Astrocyte of the cerebellum (primary cell): Measurements from ENCODE around the gene DCANP1.
"Not testable (repeated sequence)": the region's sequence is repeated elsewhere in the genome, so short reads cannot be mapped to it uniquely, and the experiment has no call there.

Experiments
- DNase-seq: peaks from one replicate; pipeline ENCODE4 v3.0.0-alpha.2; 2011; ENCODE audit warnings: low read depth
- H3K4me3 ChIP-seq: 2 replicates; pipeline ENCODE4 v1.5.1; 2011; ENCODE audit warnings: mild to moderate bottlenecking, low read depth, low read length, moderate library complexity
- CTCF ChIP-seq: IDR thresholded peaks from 2 replicates; pipeline ENCODE4 v1.5.1; 2012; ENCODE audit warnings: low read length, low read depth, moderate library complexity, mild to moderate bottlenecking; ENCODE audit errors: missing control alignments
- in situ Hi-C: cut with HindIII; loops from 2 replicates; pipeline ENCODE4 v1.10.0; 2017; ENCODE audit warnings: low sequenced_read_pairs

DCANP1 gene, protein sequence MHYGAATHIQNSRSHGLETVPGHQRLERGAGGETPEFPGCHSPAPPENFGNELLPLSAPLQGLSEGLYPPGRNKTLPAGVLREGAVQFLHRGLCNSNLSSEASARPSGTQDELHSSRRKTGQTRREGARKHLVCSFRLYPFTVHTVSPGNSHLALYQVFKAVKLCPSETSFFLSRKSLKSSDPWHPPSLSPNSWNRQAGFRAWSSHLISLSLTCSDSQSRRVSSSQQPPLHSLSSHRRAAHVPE

DNA sequence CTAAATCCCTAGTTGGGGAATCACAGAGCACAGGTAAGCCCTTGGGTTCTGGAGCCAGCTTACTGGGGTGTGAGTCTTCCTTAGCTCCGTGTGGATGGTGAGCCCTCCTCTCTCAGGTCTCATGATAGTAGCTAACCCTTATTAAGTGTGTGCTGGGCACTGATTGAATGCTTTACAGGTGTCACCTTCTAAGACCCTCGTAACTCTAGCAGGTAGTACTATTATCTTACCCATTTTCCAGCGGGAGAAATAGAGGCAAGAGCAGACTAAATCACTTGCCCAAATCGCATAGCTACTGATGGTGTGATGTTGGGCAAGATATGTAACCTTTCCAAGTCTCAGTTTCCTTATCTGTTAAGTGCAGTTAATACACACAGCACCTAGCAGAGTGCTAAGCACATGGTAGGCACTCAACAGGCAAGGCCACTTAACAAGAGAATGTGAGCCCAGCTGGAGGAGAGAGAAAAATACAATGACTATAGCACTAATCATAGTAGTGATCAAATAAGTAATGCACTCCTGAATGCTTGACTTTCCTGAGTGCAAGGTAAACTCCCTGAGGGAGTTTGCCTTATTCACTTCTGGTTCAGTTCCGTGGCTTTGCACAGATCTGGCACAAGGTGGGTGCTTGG lies at the start of gene DCANP1:
TSS of gene DCANP1 (minus strand) at position 51 of the 632 bp plus-strand sequence. CDS start 240 bp downstream, outside the sequence.
- H3K4me3 ChIP-seq, result no peak within 1 kb of the TSS
- TF ChIP-seq CTCF, result no peak
- in situ Hi-C loops, result no loop called here
- no peak for DNase-seq

DNA sequence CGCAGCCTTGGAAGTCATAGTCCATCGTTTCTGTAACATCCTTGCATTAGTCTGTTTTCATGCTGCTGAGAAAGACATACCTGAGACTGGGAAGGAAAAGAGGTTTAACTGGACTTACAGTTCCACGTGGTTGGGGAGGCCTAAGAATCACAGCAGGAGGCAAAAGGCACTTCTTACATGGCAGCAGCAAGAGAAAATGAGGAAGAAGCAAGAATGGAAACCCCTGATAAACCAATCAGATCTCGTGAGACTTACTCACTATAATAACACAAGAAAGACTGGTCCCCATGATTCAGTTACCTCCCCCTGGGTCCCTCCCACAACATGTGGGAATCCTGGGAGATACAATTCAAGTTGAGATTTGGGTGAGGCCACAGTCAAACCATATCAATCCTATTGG lies 48.4 kb upstream of the DCANP1 start:
- DNase-seq, H3K4me3 ChIP-seq, in situ Hi-C loops: not testable (repeated sequence)

- no peak for DNase-seq
- in situ Hi-C loops, result no loop called here
- no peak for TF ChIP-seq CTCF
- no peak overlapping the region for H3K4me3 ChIP-seq
Observed at GRCh38 chr5:135494196-135494595, 47.0 kb upstream of the DCANP1 start.

GRCh38 chr5:135493406-135494180 lies 46.4 kb upstream of the DCANP1 start:
- no peak for TF ChIP-seq CTCF
- peak; percentile 69 for DNase-seq
- H3K4me3 ChIP-seq, result no peak overlapping the region
- in situ Hi-C loops, result no loop called here

GRCh38 chr5:135492319-135492626 lies 45.1 kb upstream of the DCANP1 start:
- no peak for DNase-seq
- no peak for TF ChIP-seq CTCF
- H3K4me3 ChIP-seq, result no peak overlapping the region
- in situ Hi-C loops, result no loop called here

GRCh38 chr5:135491552-135492318 lies 44.6 kb upstream of the DCANP1 start:
- H3K4me3 ChIP-seq, result no peak overlapping the region
- in situ Hi-C loops, result no loop called here
- TF ChIP-seq CTCF, result no peak
- DNase-seq, result no peak
